Measurements from ENCODE around the gene SEMA3D.

SEMA3D gene

GRCh38 chr7:85213500-85213899, 26.6 kb upstream of the SEMA3D start:
- no peak for DNase-seq (ENCODE audit: extremely low read depth, low read depth)
- no peak for TF ChIP-seq CTCF (IDR thresholded peaks at IDR 0.05; ENCODE audit: low read depth, low read length, missing control alignments)
- H3K4me3 ChIP-seq (replicated peaks; ENCODE audit: low read depth, low read length): no peak overlapping the region

DNA sequence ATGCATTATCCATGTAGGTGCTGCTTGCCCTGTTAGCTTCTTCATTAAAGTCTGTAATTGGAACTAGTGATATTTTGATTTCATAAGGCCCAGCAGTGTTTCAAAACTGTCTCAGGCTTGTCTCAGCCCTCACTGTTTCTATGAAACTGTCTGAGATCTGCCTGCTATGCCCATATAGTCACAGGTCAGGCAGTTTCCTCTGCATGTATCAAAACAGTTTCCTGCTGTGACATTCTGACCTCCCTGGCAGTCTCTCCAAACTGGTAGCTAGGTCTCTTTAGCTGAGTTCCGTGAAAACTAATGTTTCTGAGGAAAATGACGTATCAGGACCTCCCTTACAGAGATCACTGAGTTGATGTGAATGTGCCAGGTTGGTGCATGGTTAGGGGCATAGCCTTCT, 18.9 kb upstream of the SEMA3D start:
- no peak for DNase-seq (ENCODE audit: extremely low read depth, low read depth)
- H3K4me3 ChIP-seq (replicated peaks; ENCODE audit: low read depth, low read length): no peak overlapping the region
- no peak for TF ChIP-seq CTCF (IDR thresholded peaks at IDR 0.05; ENCODE audit: low read depth, low read length, missing control alignments)

- TF ChIP-seq CTCF (IDR thresholded peaks at IDR 0.05; ENCODE audit: low read depth, low read length, missing control alignments): no peak
- no peak overlapping the region for H3K4me3 ChIP-seq (replicated peaks; ENCODE audit: low read depth, low read length)
- no peak for DNase-seq (ENCODE audit: extremely low read depth, low read depth)
Measured at GRCh38 chr7:85204496-85204895, 17.6 kb upstream of the SEMA3D start.

- DNase-seq (ENCODE audit: extremely low read depth, low read depth): no peak
- no peak for TF ChIP-seq CTCF (IDR thresholded peaks at IDR 0.05; ENCODE audit: low read depth, low read length, missing control alignments)
- H3K4me3 ChIP-seq (replicated peaks; ENCODE audit: low read depth, low read length): no peak overlapping the region
Measured at GRCh38 chr7:85204061-85204460, 17.2 kb upstream of the SEMA3D start.

DNA sequence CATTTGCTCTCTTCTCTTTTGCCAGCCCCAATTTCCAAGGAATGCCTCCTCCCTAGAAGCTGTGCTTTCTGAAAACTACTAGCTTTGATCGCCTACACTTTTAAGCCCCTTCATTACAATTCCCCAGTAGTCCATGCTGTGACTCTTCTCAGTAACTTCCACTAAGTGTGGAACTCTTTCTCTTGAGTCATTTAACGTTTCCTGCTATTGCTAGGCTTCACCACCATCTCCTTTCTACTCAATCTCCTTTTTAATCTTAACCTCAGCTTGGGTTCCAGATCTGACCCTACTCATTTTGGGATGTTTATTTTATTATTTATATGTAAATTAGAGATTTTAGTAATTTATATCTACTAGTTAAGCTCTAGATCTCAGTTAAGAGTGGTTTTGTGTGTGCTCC, 14.4 kb upstream of the SEMA3D start:
- no peak overlapping the region for H3K4me3 ChIP-seq (replicated peaks; ENCODE audit: low read depth, low read length)
- no peak for DNase-seq (ENCODE audit: extremely low read depth, low read depth)
- TF ChIP-seq CTCF (IDR thresholded peaks at IDR 0.05; ENCODE audit: low read depth, low read length, missing control alignments): no peak

DNA sequence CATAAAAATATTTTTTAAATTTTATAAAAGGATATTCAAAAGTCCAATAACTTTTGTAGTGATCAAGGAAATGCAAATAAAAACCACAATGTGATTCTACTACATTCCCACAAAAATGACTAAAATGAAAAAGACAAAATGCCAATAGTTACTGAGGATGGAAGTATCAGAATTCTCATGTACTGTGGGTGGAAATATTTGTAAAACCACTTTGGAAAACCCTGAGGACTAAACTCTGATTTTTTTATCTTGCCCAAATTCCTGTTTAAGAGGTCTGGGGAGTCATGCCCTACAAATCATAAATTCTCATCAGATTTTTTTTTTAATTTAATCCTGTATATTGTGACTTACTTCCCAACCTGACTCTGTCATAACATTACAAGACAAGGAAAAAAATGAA, 9.8 kb upstream of the SEMA3D start:
- H3K4me3 ChIP-seq (replicated peaks; ENCODE audit: low read depth, low read length): no peak overlapping the region
- TF ChIP-seq CTCF (IDR thresholded peaks at IDR 0.05; ENCODE audit: low read depth, low read length, missing control alignments): no peak
- no peak for DNase-seq (ENCODE audit: extremely low read depth, low read depth)

DNA sequence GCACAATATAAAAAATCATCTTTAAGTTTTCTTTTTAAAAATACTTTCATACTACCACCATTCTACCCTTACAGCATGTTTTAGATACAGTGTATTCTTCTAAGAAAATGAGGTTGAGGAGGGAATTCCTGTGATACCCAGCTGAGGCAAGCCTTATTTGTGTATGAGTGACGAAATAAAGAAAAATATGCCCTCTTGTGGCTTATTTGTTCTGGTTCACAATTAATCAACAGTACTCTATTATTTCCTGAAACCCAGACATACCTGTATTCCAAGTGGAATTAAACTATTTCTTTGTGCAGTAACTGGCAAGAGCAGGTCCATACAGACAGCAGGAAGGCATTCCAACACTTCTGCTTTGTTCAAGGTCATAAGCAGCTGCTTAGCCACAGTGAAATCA, 4.5 kb upstream of the SEMA3D start:
- no peak for TF ChIP-seq CTCF (IDR thresholded peaks at IDR 0.05; ENCODE audit: low read depth, low read length, missing control alignments)
- no peak for DNase-seq (ENCODE audit: extremely low read depth, low read depth)
- H3K4me3 ChIP-seq (replicated peaks; ENCODE audit: low read depth, low read length): no peak overlapping the region

Data from HFF-Myc (cell line).